ENCODE data around the gene C1RL.

The C1RL gene

GRCh38 chr12:7046383-7047105 is 62.5 kb downstream of the C1RL start:
- ATAC-seq (ENCODE audit: low read depth): no peak
- no peak overlapping the region for H3K4me3 Mint-ChIP-seq
- H3K27me3 Mint-ChIP-seq: peaks cover 1% of the 10 kb centered on the region
- peaks cover 7% of the 10 kb centered on the region for H3K4me1 Mint-ChIP-seq
- no peaks in the 10 kb centered on the region for H3K9me3 Mint-ChIP-seq
- no peak for DNase-seq (ENCODE audit: low spot score in 2 of 2)
- no peaks in the 10 kb centered on the region for H3K36me3 Mint-ChIP-seq
- H3K27ac Mint-ChIP-seq: no peak overlapping the region

- no peak for DNase-seq (ENCODE audit: low spot score in 2 of 2)
- Mint-ChIP-seq H3K9me3 (no peaks in the 10 kb centered on the region), H3K4me1 (peaks cover 7% of the 10 kb centered on the region), H3K4me3 (no peak overlapping the region), H3K27ac (no peak overlapping the region), H3K36me3 (no peaks in the 10 kb centered on the region), H3K27me3 (no peaks in the 10 kb centered on the region)
- ATAC-seq (ENCODE audit: low read depth): no peak
These were observed 63.1 kb downstream of the C1RL start for GRCh38 chr12:7045913-7046312.
